Stimulated activated CD8-positive, alpha-beta memory T cell treated with anti-CD3 and anti-CD28 coated beads, Interleukin-15, amount 100 ng/mL, for 24 hours (primary cell): ENCODE results near the gene WWOX.
"Not testable (repeated sequence)": the region's sequence is repeated elsewhere in the genome, so short reads cannot be mapped to it uniquely, and the experiment has no call there.

Source experiments
- DNase-seq: peaks from one replicate; pipeline ENCODE4 v3.0.0-alpha.2; 2020; ENCODE audit warnings: low read depth

WWOX gene

GRCh38 chr16:78502812-78503350 lies 403.4 kb downstream of the WWOX start:
- no peak for DNase-seq

- no peak for DNase-seq
Observed at GRCh38 chr16:78503602-78504001, 404.1 kb downstream of the WWOX start.

- DNase-seq: no peak
Observed at GRCh38 chr16:78504401-78504851, 405.0 kb downstream of the WWOX start.

GRCh38 chr16:78505036-78505435 lies 405.6 kb downstream of the WWOX start:
- DNase-seq: no peak

GRCh38 chr16:78505544-78506366 lies 406.3 kb downstream of the WWOX start:
- DNase-seq: no peak

- DNase-seq: no peak
Observed at GRCh38 chr16:78506367-78507193, 407.1 kb downstream of the WWOX start.

- no peak for DNase-seq
Observed at GRCh38 chr16:78507576-78507975, 408.1 kb downstream of the WWOX start.

- no peak for DNase-seq
Observed at GRCh38 chr16:78509965-78510364, 410.5 kb downstream of the WWOX start.

- DNase-seq: no peak
Observed at GRCh38 chr16:78510496-78510895, 411.0 kb downstream of the WWOX start.

GRCh38 chr16:78513838-78514237 lies 414.4 kb downstream of the WWOX start:
- no peak for DNase-seq

- not testable (repeated sequence) for DNase-seq
Observed at GRCh38 chr16:78514888-78515287, 415.4 kb downstream of the WWOX start.

- no peak for DNase-seq
Observed at GRCh38 chr16:78515421-78515820, 416.0 kb downstream of the WWOX start.

GRCh38 chr16:78516006-78516736 lies 416.7 kb downstream of the WWOX start:
- DNase-seq: no peak

- no peak for DNase-seq
Observed at GRCh38 chr16:78519896-78520295, 420.4 kb downstream of the WWOX start.

GRCh38 chr16:78520470-78520869 lies 421.0 kb downstream of the WWOX start:
- no peak for DNase-seq

- DNase-seq: no peak
Observed at GRCh38 chr16:78522327-78522726, 422.9 kb downstream of the WWOX start.

- DNase-seq: no peak
Observed at GRCh38 chr16:78523212-78523985, 423.9 kb downstream of the WWOX start.

- DNase-seq: no peak
Observed at GRCh38 chr16:78524066-78524595, 424.7 kb downstream of the WWOX start.

GRCh38 chr16:78528265-78528664 lies 428.8 kb downstream of the WWOX start:
- DNase-seq: no peak

GRCh38 chr16:78529881-78530280 lies 430.4 kb downstream of the WWOX start:
- no peak for DNase-seq

GRCh38 chr16:78530283-78530682 lies 430.8 kb downstream of the WWOX start:
- no peak for DNase-seq
